ENCODE results near the gene TMEM212. TPM values are rescaled to one million over a fixed set of nuclear protein-coding genes. Genes with fewer than 3 reads are reported as not detected.

The TMEM212 gene
- total RNA-seq, 1 experiment from 2014 or later = not detected

DNA sequence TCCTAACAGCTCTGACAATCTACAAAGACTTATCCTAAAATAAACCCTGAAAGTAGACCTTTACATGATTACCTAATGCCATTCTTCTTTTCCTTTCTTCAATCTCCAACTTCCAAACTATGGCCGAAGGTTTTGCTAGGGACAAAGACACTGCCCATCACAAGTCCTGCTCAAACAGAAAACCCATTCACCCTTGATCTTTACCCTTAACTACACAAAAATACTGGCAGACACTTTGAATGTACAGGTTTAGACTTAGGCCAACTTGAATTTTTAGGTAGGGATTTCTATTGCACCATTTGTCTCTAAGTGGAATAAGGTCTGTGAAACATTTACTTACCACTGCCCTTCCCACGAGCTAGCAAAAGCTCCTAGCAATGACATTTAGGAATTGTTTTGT is 64.6 kb downstream of the TMEM212 start:
- Histone ChIP-seq H3K4me1 (replicated peaks) (no peaks in the 10 kb centered on the region), H3K36me3 (no peaks in the 10 kb centered on the region), H3K27me3 (replicated peaks) (no peaks in the 10 kb centered on the region), H3K9me3 (replicated peaks) (no peaks in the 10 kb centered on the region), H3K27ac (no peak overlapping the region), H3K4me3 (no peak overlapping the region)
- no peak for DNase-seq (ENCODE audit: low read depth in 1 of 2, low spot score in 2 of 2)

DNA sequence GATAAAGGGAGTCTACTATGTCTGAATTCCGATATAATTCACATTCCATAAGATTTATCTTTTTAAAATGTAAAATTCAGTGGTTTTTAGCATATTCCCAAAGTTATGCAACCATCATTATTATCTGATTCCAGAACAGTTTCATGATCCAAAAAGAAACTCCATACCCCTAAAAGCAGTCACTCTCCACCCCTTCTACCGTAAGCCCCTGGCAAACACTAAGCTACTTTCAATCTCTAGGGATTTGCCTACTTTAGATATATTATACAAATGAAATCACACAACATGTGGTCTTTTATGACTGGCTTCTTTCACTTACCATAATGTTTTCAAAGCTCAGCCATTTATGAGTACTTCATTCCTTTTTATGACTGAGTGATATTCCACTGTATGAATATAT is 65.6 kb downstream of the TMEM212 start:
- Histone ChIP-seq H3K27ac (no peak overlapping the region), H3K36me3 (no peaks in the 10 kb centered on the region), H3K9me3 (replicated peaks) (no peaks in the 10 kb centered on the region), H3K4me3 (no peak overlapping the region), H3K27me3 (replicated peaks) (no peaks in the 10 kb centered on the region), H3K4me1 (replicated peaks) (no peaks in the 10 kb centered on the region)
- DNase-seq (ENCODE audit: low read depth in 1 of 2, low spot score in 2 of 2) = no peak

Other genes with a start within 250 kb of the TMEM212 start
- gene PLD1, start 32.9 kb upstream of the TMEM212 start, total RNA-seq (2014; rRNA removed; shearing (Covaris generic)) = 3.3 and 21.9 TPM in 2 replicates
- 42.7 and 73.4 TPM in 2 replicates for gene FNDC3B, start 196.2 kb downstream of the TMEM212 start, total RNA-seq (2014; rRNA removed; shearing (Covaris generic))

Data from SJSA1 (cell line).